ENCODE measurements around the gene MRPL53.
A peak's percentile ranks its signal among the peaks of the same experiment; 100 is the strongest.
"Not testable (repeated sequence)": the region's sequence is repeated elsewhere in the genome, so short reads cannot be mapped to it uniquely, and the experiment has no call there.

MRPL53 gene

DNA sequence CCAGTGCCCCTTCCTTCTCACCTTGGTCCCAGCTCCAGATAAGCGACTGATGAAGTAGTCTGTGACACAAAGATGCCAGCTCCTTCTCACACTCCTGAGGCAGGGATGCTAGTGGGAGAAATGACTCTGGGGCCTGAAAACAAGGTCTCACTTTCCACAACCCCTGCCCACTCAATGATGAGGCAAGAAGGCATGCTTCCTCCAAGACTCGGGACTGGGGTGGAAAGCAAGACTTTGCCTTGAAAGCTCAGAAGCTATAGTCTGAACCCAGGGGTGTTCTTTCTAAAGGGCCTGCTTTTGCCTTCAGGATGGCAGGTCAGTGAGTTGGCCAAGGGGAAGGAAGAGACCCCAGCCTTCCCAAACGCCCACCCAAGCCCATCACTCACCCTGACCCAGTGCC lies 9.0 kb upstream of the MRPL53 start:
- no peak for FAIRE-seq

DNA sequence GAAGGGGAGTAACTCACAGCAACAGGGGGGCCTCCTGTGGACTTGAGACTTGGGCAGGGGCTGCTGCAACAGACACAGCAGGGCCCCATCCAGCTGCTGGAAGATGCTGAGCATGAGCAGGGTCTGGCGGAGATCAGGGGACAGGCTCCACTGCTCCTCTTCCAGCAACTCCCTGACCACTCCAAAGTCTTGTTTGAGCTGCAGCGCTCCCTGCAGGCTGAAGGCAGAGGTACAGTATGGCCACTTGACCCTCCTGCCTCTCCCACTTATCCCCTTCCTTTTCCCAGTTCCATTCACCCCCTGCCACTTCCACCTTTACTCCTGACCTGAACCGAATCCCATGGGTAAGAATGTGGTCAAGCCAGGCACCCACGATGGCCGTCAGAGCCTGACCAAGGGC lies 2.4 kb upstream of the MRPL53 start:
- no peak for FAIRE-seq

DNA sequence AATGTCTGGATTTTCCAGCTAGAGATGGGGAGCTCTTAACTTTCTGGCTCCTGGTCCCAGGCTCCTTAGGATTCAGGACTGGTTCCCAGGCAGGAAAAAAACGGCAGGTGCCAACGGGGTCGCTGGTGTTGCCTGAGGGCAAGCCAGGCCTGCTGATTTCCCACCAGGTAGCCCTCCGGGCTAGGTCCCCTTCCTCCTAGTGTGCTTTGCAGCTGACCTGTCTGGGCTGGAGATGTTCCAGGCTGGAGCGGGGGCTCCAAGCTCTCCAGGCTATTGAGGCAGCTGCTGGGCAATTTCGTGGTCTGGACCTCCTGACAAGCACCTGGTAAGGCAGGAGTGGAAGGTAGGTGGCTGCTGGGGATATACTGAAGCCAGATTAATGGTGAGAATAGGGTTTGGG lies 2.0 kb upstream of the MRPL53 start:
- no peak for FAIRE-seq

DNA sequence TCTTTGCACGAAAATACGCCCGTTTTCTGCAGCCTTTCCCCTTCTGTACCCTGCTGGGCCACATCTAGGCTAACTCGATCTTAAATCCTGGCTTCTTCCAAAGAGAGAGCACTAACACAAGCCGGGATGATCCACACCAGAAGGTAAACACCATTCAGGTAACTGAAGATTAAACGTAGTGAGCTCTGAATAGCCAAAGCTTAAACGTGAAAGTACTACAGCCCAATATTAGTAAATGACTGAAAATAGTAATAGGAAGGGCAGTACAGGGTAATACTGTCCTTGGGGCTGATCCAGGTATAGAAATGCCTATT lies 422 bp upstream of the MRPL53 start:
- no peak for FAIRE-seq

DNA sequence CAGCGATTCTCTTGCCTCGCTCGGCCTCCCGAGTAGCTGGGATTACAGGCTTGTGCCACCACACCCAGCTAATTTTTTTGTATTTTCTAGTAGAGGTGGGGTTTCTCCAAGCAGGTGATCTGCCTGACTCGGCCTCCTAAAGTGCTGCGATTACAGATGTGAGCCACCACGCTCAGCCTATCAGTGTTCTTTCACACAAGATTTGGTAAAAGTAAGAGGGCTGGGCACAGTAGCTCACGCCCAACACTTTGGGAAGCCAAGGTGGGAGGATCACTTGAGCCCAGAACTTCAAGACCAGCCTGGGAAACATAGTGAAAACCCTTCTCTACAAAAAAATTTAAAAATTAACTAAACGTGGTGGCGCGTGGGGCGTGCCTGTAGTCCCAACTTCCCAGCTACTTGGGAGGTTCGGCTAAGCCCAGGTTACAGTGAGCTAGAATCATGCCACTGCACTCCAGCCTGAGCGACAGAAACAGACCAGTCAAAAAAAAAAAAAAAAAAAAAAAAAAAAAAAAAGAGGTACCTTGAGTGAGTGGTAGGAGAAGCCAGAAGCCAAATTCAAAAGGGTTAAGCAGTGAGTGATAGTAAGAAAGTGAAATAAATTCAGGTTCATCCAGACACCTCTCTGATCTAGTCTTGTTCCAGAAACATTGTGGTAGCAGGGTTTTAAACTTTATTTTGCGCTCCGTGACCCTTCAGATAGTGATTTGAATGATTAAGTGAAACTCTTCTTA lies 981 bp downstream of the MRPL53 start:
- FAIRE-seq, result no peak

DNA sequence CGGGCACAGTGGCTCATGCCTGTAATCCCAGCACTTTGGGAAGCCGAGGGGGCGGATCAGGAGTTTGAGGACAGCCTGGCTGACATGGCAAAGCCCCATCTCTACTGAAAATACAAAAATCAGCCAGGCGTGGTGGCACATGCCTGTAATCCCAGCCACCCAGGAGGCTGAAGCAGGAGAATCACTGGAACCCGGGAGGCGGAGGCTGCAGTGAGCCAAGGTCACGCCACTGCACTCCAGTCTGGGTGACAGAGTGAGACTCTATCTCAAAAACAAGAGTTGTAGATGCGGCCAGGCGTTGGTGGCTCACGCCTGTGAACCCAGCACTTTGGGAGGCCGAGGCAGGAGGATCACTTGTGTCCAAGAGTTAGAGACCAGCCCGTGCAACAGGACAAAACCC lies 1.7 kb downstream of the MRPL53 start:
- not testable (repeated sequence) for FAIRE-seq

DNA sequence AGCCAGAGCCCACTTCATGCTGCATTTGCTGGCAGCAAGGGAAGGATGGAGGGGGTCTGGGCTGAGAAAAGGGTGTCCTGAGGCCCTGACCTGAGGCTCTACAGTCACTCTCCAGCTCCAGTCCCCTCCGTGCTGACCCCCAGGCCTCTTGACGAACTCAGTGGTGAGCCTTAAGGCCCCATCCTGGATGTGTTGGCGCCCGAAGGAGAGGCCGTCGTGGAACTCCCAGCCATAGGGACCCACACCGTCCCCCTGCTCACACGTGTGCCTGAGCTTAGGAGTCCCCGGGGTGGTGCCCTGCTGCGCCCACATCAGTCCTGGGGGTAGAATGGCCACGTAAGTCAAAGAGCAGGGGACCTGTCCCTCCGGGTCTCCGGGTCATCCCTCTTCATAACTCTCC lies 8.1 kb downstream of the MRPL53 start:
- FAIRE-seq, result no peak

DNA sequence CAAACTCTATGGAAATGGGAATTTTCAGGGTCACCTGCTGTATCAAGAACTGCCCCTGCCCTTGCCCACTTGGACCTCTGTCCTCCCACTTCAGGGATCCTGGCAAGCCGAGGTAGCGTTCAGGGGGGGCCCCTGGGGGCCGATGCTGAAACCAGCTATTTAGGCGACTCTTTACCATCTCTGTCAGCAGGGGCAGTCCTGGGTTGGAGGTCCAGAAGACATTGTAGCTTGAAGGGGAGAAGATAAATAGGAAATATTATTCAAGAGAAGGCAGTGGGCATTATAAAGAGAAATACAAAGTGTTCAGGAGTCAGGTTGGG lies 9.7 kb downstream of the MRPL53 start:
- no peak for FAIRE-seq

DNA sequence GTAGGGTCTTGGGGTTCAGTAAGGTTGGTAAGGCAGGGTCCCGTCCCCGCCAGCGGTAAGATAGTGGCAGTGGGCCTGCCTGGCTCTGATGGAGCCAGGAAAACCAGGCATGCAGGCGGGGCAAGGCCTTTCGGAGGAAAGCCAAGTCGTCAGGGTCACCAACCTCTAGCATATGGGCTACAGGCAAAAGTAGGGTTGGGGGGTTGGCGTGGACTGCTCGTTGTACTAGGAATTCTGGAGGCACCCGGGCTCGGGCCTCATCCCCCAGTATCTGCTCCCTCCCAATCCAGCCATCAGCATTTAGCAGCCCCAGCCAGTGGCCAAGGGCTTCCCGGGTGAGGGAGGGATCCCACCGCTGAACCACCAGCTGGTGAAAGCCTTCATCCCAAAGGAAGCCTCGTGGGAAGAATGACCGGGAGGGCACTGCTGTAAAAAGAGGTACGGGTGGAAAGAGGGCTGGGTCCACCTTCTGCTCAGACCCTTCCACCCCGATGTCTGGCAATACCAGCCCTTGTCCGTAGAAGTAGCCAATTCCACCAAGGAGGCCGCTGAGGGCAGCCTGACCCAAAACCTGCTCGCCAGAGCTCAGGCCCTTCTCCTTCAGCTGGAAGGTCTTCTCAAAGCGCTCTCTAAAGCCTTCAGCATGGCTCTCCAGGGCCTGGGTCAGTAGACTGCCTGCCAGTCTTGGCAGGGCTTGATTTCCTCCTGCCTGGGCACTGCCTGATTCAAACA lies 10.3 kb downstream of the MRPL53 start:
- no peak for FAIRE-seq

DNA sequence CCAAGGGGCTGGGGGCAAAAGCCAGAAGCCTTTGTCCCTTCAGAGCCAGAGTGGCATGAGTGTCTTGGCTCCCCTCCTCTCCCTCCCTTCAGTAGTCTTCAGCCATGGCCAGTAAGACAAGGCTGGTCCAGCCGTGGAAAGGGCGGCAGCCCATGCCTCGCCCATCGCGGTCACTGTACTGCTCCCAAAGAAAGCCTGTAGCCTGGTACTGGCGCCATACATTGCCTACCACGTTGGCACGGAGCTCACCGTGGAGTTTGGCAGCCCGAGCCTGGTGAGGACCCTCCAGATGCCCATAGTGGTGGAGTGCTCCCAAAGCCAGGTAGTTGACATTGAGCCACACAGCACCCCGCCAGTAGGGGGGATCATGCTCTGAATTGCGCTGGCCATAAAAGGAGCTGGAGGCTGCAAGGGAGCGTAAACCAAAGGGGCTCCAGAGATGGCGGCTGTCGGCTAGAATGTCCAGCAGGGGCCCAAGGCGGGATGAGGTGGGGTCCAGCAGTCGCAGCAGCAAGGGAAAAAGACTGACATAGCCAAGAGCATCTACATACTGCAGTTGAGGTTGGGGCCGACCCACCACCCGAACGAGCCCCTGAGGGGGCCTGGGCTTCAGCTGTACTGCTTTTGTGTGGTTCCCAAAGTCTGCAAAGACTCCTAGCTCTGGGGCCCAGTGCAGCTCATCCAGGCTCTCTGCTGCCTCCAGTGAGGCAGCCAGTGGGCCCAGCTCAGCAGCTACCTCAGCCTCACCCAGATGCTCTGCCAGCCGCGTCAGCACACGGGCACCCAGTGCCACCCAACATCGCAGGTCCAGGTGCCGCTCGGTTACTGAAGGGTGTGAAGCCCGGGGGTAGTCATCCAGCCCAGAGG lies 11.1 kb downstream of the MRPL53 start:
- FAIRE-seq, result no peak

DNA sequence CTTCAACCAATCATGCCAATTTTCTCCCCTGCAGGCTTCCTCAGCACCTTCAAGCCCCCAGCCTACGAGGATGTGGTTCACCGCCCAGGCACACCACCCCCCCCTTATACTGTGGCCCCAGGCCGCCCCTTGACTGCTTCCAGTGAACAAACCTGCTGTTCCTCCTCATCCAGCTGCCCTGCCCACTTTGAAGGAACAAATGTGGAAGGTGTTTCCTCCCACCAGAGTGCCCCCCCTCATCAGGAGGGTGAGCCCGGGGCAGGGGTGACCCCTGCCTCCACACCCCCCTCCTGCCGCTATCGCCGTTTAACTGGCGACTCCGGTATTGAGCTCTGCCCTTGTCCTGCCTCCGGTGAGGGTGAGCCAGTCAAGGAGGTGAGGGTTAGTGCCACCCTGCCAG lies 12.3 kb downstream of the MRPL53 start:
- not testable (repeated sequence) for FAIRE-seq

DNA sequence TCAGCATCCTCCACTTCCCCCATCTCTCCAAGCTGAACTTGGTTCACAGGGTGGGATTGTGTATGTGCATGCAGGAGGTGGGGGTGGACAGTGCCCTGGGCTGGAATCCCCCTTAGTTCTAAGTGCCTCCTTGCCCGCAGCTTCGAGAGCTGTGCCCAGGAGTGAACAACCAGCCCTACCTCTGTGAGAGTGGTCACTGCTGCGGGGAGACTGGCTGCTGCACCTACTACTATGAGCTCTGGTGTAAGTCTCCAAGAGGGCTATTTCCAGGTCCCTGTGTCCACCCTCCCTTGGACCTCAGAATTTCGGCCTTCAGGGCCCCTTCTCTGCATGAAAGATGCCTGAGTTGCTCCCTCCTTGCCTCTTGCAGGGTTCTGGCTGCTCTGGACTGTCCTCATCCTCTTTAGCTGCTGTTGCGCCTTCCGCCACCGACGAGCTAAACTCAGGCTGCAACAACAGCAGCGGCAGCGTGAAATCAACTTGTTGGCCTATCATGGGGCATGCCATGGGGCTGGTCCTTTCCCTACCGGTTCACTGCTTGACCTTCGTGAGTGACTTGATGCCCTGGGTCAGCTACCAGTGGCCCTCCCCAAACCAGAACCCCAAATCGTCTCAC lies 12.9 kb downstream of the MRPL53 start:
- FAIRE-seq, result not testable (repeated sequence)

DNA sequence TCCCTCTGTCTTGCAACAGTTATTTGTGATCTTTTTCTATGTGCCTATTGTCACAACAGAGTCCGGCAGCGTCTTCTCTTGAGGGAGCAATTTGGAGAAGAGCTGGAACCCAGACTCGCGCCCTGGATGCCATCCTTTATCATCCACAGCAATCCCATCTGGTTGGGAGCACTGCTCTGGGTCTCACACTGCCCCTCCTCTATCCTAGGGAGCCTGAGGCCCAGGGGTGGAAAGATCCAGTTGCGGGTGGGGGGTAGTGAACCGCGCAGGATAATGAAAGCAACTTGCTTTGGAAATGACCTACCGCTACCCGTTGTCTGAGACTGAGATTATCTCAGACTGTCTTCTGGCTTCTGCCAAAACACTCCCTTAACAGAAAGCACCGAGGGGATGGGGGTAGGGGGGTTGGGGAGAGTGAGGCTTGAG lies 13.5 kb downstream of the MRPL53 start:
- FAIRE-seq, result no peak

DNA sequence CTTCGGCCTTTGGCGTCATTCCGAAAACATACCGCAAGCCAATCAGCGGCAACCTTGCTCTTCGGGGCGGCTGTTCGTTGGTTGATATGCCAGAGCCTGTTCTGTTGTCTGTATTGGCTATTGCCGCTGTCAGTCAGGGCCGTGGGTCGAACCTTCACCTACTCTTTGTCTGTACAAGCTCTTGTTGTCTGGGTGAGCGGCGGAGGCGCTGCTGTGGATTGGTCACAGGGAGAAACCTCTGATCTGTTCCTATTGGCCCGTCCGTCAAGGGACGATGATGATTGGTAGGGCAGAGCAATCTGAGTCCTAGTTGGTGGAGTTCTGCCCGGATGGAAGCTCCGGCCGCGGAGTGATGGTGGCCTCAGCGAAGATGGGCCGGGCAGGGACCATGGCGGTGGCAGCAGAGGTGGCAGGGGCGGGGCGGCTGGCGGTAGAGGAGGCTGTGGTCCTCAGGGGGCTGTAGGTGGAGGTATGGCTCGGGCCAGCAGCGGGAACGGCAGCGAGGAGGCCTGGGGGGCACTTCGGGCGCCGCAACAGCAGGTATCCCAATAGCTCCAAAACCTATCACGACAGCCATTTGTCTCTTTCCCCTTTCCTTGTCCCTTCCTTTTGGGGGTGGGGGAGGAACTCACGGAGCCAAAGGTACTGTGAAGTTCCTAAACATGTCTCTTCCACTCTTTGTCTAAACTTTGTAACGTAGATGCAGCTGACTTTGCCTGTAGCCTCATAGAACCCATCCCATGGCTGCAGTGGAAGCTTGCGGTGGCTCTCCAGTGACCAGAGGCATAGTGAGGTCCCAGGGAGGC lies 14.1 kb downstream of the MRPL53 start, which contains the start of gene WBP1:
Gene WBP1 (plus strand): TSS at position 307 of the 806 bp plus-strand sequence. CDS start 165 bp downstream, at position 472.
- FAIRE-seq, result peak; percentile 99

DNA sequence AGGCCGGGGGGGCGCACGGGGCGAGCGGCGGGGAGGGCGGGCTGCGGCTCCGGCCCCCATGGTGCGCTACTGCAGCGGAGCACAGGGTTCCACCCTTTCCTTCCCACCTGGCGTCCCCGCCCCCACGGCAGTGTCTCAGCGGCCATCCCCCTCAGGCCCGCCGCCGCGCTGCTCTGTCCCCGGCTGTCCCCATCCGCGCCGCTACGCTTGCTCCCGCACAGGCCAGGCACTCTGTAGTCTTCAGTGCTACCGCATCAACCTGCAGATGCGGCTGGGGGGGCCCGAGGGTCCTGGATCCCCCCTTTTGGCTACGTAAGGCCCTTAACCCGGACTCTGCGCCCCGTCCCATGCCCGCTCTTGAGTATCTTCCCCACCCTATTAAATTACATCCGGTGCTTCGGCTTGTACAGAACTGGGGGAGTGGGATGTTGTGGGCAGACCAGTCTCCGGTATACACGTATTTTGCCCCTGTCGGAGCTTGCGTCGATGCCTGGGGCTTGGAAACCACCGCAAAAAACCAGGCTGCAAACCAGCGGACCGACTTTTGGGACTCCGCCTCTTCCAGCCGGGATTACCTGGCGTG lies 14.8 kb downstream of the MRPL53 start:
- no peak for FAIRE-seq

DNA sequence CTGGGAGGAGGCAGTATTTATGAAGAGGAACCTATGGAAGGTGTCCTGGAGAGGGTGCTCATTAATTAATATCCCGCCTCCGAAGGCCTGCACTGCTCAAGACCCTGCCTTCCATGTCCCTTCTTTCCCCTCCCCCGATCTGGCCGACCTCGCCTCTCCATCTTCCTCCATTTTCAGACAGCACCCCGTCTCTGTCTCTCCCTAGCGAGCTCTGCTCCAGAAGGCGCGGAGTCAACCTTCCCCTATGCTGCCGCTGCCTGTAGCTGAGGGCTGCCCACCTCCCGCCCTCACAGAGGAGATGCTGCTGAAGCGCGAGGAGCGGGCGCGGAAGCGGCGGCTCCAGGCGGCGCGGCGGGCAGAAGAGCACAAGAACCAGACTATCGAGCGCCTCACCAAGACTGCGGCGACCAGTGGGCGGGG lies 15.3 kb downstream of the MRPL53 start:
- FAIRE-seq, result no peak

DNA sequence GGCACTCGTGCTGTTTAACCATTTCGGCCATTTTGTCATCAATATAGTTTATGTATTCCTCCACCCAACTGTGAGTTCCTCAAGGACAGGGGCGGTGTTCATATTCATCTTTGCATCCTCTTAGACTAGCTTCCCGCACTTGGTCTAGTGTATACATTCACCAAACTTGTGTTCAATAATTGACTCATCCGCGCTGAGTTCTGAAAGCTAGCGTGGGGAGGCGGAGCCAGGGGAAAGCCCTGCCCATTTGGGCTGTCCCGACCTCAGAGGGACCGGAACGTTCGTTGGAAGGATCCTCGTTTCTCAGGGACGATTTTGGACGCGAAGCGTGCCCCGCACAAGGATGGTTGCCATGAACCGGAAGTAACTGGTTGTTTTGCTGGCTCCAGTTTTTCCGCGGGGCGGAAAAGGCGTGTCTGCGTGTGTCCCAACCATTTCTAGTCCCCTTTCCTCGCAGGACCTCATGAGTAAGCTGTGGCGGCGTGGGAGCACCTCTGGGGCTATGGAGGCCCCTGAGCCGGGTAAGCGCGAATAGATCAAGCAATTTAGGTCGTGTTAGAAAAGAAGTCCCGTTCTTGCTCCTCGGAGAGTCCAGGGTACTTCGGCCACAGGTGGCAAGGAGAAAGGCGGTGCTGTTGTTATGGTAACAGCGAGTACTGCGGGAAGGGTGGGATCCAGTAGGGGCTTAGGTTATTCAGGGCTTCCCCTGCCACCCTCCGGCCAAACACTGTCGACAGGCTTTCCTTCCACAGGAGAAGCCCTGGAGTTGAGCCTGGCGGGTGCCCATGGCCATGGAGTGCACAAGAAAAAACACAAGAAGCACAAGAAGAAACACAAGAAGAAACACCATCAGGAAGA lies 17.6 kb downstream of the MRPL53 start, which contains the start of gene INO80B:
Gene INO80B (plus strand): TSS at position 434 of the 858 bp plus-strand sequence. CDS start 30 bp downstream, at position 464.
- peak; percentile 95 for FAIRE-seq

DNA sequence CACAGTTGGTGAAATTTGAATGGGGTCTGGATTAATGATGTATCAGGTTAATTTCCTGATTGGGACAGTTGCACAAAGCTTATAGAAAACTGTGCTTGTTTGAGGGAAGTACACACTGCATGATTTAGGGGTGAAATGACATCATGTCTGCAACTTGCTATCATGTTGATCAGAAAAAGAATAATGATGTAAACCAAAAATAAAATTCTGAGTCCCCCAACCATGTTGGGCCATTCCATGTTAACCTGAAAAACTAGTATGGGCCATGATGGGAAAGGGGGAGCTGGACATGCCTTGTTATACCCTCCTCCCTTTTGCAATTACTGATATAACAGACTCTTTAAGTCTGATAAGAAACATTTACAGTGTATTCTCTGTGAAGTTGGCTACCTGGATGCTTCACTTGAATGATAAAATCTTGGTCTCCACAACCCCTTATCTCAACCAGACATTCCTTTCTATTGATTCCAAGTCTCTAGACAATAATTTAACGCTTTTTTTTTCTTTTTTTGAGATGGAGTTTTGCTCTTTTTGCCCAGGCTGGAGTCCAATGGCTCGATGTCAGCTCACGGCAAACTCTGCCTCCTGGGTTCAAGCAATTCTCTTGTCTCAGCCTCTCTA lies 21.8 kb downstream of the MRPL53 start:
- FAIRE-seq, result no peak

DNA sequence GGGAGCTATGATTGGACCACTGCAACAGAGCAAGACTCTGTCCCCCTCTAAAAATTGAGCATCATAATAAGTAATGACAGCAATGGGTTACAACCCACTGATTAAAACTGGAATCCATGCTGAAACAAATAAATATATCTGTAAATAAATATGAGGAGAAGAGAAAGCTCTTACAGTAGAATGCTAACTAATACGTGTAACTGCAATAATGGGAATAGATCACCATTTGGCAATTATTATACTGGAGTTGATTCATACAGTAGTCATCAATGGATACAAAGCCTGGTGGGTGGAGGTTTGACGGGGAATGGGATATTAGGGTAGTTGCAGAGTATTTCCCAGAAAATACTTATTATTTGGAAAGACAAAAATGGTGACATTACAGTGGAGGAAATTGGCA lies 23.7 kb downstream of the MRPL53 start:
- no peak for FAIRE-seq

All from G401.6 (cell line).